Loucy (cell line): ENCODE measurements around the gene GNG2.

ENCODE experiments used
- CTCF ChIP-seq: fragments of 200-600 bp; sonication (generic); conservative IDR thresholded peaks from 2 replicates; pipeline ENCODE4 v1.5.1; 2014; ENCODE audit warnings: mild to moderate bottlenecking, antibody characterized with exemption, low read length
- EZH2phosphoT487 ChIP-seq: fragments of 200-600 bp; IDR thresholded peaks from 2 replicates; pipeline ENCODE4 v1.6.1; 2018; ENCODE audit warnings: antibody characterized with exemption, mild to moderate bottlenecking, moderate library complexity, borderline replicate concordance

DNA sequence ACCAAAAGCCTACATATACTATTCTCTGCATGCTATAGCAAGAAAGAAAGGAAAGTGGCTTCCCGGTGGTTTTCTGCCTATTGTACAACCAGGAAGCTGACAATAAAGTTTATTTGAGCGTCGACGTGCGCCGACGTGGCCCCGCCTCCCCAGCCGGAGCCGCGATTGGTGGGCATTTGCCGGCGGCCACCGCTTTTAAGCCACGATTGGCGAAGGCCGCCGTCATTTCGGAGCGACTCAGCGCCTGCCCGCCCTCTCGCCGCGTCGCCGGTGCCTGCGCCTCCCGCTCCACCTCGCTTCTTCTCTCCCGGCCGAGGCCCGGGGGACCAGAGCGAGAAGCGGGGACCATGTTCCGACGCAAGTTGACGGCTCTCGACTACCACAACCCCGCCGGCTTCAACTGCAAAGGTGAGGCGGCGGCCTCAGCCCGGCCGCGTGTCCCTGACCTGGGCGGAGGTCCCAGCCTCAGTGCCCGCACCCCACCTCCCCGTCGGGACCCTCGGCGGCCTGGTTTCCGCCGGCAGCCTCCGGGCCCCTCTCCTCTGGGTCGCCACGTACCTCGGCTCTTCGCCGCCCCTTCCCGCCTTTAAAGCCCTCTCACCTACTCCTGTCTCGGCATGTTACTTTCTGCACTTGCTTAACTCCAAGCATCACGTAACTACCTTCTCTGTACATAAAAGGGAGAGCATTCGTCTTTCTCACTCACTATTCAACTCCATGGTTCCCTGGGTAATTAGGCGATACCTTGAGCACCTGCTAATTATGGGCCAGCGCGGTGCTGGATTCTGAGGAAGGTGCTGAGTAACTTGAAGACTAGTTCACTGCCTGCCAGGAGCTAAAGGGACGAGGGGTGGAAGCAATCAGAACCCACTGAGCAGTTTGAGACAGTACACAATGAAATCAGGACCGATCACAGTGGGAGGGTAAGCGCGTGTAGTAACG is 129.2 kb downstream of the GNG2 start, which contains the start of gene RTRAF:
- TF ChIP-seq CTCF: no peak
- no peak for TF ChIP-seq EZH2phosphoT487
